NT2/D1 (cell line): ENCODE data around the gene PRKACG.

ENCODE experiments used
- DNase-seq: peaks from one replicate; pipeline ENCODE4 v3.0.0-alpha.2; 2011; ENCODE audit warnings: low read depth, low spot score
- H3K27me3 ChIP-seq: 2 replicates; pipeline ENCODE4 v1.6.0; 2011; ENCODE audit warnings: mild to moderate bottlenecking; ENCODE audit not compliant: insufficient read length, insufficient read depth
- H3K36me3 ChIP-seq: 2 replicates; pipeline ENCODE4 v1.6.1; 2011; ENCODE audit warnings: mild to moderate bottlenecking, low read length, mixed read lengths; ENCODE audit not compliant: insufficient read depth, insufficient read length
- H3K4me1 ChIP-seq: 2 replicates; pipeline ENCODE4 v1.5.1; 2011; ENCODE audit not compliant: insufficient read depth, insufficient read length
- H3K4me3 ChIP-seq: 2 replicates; pipeline ENCODE4 v1.5.1; 2011; ENCODE audit warnings: low read depth; ENCODE audit not compliant: insufficient read length
- H3K9ac ChIP-seq: 2 replicates; pipeline ENCODE4 v1.6.0; 2011; ENCODE audit warnings: low read depth; ENCODE audit not compliant: insufficient read length
- H3K9me3 ChIP-seq: 2 replicates; pipeline ENCODE4 v1.5.1; 2011; ENCODE audit warnings: mild to moderate bottlenecking, low read length; ENCODE audit not compliant: insufficient read depth
- SUZ12 ChIP-seq: IDR thresholded peaks from 2 replicates; pipeline ENCODE4 v1.6.1; 2011; ENCODE audit not compliant: insufficient read length, insufficient read depth; ENCODE audit errors: extremely low read depth
- YY1 ChIP-seq: IDR thresholded peaks from 2 replicates; pipeline ENCODE4 v1.6.1; 2011; ENCODE audit not compliant: insufficient read length, insufficient read depth
- ZNF274 ChIP-seq: IDR thresholded peaks from 2 replicates; pipeline ENCODE4 v1.6.1; 2011; ENCODE audit warnings: mild to moderate bottlenecking, low read depth, low read length

Gene PRKACG

GRCh38 chr9:68964102-68964541 is 49.8 kb downstream of the PRKACG start:
- no peaks in the 10 kb centered on the region for H3K36me3 ChIP-seq
- no peak overlapping the region for H3K4me3 ChIP-seq
- H3K9me3 ChIP-seq: no peaks in the 10 kb centered on the region
- no peaks in the 10 kb centered on the region for H3K4me1 ChIP-seq
- no peak overlapping the region for H3K9ac ChIP-seq
- no peak for TF ChIP-seq SUZ12
- TF ChIP-seq YY1: no peak
- TF ChIP-seq ZNF274: no peak
- H3K27me3 ChIP-seq: no peaks in the 10 kb centered on the region
- DNase-seq: no peak

GRCh38 chr9:68963416-68963815 is 50.5 kb downstream of the PRKACG start:
- Histone ChIP-seq H3K4me3 (no peak overlapping the region), H3K9ac (no peak overlapping the region), H3K9me3 (no peaks in the 10 kb centered on the region), H3K27me3 (no peaks in the 10 kb centered on the region), H3K36me3 (no peaks in the 10 kb centered on the region), H3K4me1 (no peaks in the 10 kb centered on the region)
- TF ChIP-seq YY1 (no peak), ZNF274 (no peak), SUZ12 (no peak)
- DNase-seq: no peak
